Measurements from ENCODE around the gene TNRC18.
"Not testable (repeated sequence)": the region's sequence is repeated elsewhere in the genome, so short reads cannot be mapped to it uniquely, and the experiment has no call there.

The TNRC18 gene

GRCh38 chr7:5278766-5279165 is 144.9 kb downstream of the TNRC18 start:
- no peak for DNase-seq (ENCODE audit: low spot score)
- POLR2A ChIA-PET (ENCODE audit: low non-redundant PET), result no interaction called here
- no peak overlapping the region for H3K27ac ChIP-seq
- TF ChIP-seq, protein P1, sequence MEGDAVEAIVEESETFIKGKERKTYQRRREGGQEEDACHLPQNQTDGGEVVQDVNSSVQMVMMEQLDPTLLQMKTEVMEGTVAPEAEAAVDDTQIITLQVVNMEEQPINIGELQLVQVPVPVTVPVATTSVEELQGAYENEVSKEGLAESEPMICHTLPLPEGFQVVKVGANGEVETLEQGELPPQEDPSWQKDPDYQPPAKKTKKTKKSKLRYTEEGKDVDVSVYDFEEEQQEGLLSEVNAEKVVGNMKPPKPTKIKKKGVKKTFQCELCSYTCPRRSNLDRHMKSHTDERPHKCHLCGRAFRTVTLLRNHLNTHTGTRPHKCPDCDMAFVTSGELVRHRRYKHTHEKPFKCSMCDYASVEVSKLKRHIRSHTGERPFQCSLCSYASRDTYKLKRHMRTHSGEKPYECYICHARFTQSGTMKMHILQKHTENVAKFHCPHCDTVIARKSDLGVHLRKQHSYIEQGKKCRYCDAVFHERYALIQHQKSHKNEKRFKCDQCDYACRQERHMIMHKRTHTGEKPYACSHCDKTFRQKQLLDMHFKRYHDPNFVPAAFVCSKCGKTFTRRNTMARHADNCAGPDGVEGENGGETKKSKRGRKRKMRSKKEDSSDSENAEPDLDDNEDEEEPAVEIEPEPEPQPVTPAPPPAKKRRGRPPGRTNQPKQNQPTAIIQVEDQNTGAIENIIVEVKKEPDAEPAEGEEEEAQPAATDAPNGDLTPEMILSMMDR (conservative IDR thresholded peaks at IDR 0.05; ENCODE audit: low read depth), result no peak
- CTCF ChIA-PET, result no interaction called here

DNA sequence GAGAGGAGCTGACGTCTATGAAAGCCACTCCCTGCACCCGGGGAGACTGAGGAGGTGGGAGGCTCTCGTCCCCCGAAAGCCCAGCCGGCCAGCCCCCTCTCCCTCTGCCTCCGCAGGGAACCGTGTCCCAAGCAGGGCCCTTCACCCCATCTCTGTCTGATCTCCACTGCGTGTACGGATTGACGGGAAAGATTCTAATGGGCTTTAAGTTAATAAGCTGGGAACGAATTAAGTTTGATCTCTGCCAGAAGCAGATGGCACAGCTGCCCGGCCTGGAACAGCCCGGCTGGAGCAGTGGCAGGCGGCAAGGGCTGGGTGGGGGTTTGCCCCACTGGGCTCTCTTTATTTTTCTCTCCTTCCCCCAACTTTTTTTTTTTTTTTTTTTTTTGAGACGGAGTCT is 147.0 kb downstream of the TNRC18 start:
- POLR2A ChIA-PET (ENCODE audit: low non-redundant PET), result no interaction called here
- TF ChIP-seq, protein P1 (conservative IDR thresholded peaks at IDR 0.05; ENCODE audit: low read depth), result no peak
- DNase-seq (ENCODE audit: low spot score), result no peak
- CTCF ChIA-PET, result no interaction called here
- H3K27ac ChIP-seq, result no peak overlapping the region

- POLR2A ChIA-PET (ENCODE audit: low non-redundant PET); DNase-seq (ENCODE audit: low spot score); H3K27ac ChIP-seq; CTCF ChIA-PET: not testable (repeated sequence)
Observed at GRCh38 chr7:5276123-5276522, 147.5 kb downstream of the TNRC18 start.

DNA sequence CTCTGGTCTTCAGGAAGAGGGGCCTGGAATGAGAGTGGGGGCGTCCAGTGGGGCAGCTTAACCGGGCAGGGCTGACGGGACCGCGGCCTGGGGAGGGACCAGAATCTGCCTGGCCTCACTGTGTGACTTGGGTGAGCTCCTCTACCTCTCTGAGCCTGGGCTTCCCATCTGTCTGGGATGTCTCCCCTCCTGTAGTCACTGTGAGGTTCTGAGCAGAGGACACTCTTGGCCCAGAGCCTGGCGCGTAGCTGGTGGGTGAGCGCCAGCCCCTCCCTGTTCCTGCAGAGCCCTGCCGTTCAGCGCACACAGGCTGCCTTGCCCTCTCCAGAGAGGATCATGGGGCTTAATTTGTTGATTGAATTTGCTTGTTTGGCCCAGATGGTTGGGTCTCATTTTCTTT is 148.1 kb downstream of the TNRC18 start:
- DNase-seq (ENCODE audit: low spot score); H3K27ac ChIP-seq; POLR2A ChIA-PET (ENCODE audit: low non-redundant PET); CTCF ChIA-PET: not testable (repeated sequence)

DNA sequence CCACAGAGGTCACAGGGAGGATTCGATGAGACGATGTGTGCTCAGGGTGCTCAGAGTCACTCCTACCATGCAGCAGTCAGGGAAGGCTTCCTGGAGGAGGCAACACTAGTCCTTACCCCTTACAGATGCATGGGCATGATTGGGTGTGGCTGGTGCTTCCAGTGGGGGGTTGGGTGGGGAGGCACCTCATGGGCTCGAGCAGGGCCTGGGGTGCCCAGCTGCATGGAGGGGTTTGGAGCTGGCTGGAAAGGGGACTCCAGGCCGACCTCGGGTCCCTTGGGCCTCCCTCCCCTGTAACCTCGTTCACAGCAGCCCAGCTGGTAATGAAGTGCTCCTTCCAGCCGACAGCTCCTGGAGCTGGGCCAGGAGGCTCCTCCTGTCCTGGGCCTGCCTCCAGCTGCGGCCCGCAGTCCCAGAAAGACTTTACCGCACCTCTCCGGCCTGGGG is 148.6 kb downstream of the TNRC18 start:
- DNase-seq (ENCODE audit: low spot score); H3K27ac ChIP-seq; CTCF ChIA-PET; POLR2A ChIA-PET (ENCODE audit: low non-redundant PET): not testable (repeated sequence)

DNA sequence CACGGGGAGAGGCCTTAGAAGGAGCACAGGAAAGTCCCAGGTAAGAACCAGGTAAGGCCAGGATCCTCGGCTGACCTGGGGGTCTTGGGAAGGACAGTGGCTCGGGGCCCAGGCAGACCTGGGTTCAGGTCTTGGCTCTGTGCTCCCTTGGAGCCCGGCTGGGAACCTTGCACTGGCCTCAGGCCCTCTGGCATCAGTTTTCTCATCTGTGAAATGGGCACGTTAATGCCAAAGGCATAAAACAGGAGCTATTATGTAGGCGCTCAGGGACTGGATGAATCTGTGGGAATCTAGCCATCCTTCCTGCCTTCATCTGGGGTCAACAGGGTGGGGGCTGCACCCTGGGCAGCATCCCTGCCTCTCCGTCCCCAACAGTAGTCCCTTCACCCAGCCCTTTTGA is 149.2 kb downstream of the TNRC18 start:
- DNase-seq (ENCODE audit: low spot score), result no peak
- no peak overlapping the region for H3K27ac ChIP-seq
- ChIA-PET CTCF (no interaction called here), POLR2A (ENCODE audit: low non-redundant PET) (no interaction called here)
- TF ChIP-seq, protein P1 (conservative IDR thresholded peaks at IDR 0.05; ENCODE audit: low read depth), result no peak

DNA sequence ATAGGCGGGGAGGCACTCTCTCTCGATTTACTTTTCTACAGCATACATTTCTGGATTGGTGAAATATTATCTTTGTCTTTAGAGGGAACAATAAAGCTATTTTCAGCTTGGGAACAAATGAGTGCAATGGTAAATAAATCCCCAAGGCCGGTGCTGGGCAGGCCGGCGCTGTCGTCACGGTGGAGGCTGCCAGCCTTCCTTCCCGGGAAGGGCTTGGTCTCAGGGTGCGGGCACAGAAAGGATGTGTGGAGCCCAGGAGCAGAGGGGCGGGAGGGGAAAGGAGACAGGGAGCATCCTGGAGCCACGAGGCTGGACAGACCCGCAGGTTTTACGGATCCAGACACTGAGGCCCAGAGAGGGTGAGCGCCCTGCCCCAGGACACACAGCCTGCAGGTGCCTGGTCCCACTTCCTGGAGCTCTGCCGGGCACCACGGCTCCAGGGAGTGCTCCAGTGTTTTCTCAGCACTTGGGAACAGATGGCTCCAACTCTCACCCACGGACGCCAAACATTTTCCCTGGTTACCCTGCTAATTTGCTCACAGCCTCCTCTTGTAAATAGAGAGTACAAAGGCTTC is 149.7 kb downstream of the TNRC18 start:
- CTCF ChIA-PET; H3K27ac ChIP-seq; POLR2A ChIA-PET (ENCODE audit: low non-redundant PET); DNase-seq (ENCODE audit: low spot score): not testable (repeated sequence)

- no peak for DNase-seq (ENCODE audit: low spot score)
- ChIA-PET CTCF (no interaction called here), POLR2A (ENCODE audit: low non-redundant PET) (no interaction called here)
- TF ChIP-seq, protein P1 (conservative IDR thresholded peaks at IDR 0.05; ENCODE audit: low read depth), result no peak
- H3K27ac ChIP-seq, result no peak overlapping the region
Observed at GRCh38 chr7:5270788-5271187, 152.8 kb downstream of the TNRC18 start.

GRCh38 chr7:5269992-5270657 is 153.5 kb downstream of the TNRC18 start:
- CTCF ChIA-PET, result interaction anchor here (0.6 kb wide), 1 partner anchor 120 kb away, joined by 4 read pairs; no protein-coding TSS in a partner anchor
- POLR2A ChIA-PET (ENCODE audit: low non-redundant PET); DNase-seq (ENCODE audit: low spot score); H3K27ac ChIP-seq: not testable (repeated sequence)

DNA sequence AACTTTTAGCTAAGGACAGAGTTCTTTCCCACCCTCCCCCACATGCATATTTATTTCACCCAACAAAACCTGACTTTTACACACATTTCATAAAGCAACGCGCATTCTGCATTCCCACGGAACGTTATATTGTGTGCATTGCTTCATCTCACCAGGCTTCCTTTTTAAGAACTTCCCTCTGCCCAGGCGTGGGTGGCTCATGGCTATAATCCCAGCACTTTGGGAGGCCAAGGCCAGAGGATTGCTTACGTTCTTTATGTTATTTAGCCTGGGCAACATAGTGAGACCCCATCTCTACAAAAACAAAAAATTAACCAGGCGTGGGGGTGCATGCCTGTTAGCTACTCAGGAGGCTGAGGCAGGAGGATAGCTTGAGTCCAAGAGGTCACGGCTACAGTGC is 155.8 kb downstream of the TNRC18 start:
- CTCF ChIA-PET, result interaction anchor here (0.6 kb wide), 1 partner anchor 199 kb away, joined by 3 read pairs; no protein-coding TSS in a partner anchor

More for the DNA sequence above, 155.8 kb downstream of the TNRC18 start:
- H3K27ac ChIP-seq; POLR2A ChIA-PET (ENCODE audit: low non-redundant PET); DNase-seq (ENCODE audit: low spot score): not testable (repeated sequence)
